SK-N-SH (cell line): Measurements from ENCODE around the gene FN3K. TPM values are rescaled to one million over a fixed set of nuclear protein-coding genes. Genes with fewer than 3 reads are reported as not detected.

Source experiments
- CTCF ChIA-PET: fragments of 300-600, 350-600 bp; formaldehyde crosslinking; extraction: SDS; loops from one replicate; lab custom pipeline; 2021; lab: Yijun Ruan, JAX
- POLR2A ChIA-PET: fragments of 350-600 bp; sonication (Branson Sonifier 250); formaldehyde crosslinking; extraction: SDS; loops from one replicate; lab custom pipeline; 2020; ENCODE audit warnings: antibody characterized with exemption, inconsistent platforms; lab: Yijun Ruan, JAX
- DNase-seq: peaks from one replicate; pipeline ENCODE4 v3.0.0; 2012
- H2AFZ ChIP-seq: fragments of 200-600 bp; sonication (generic); 2 replicates; pipeline ENCODE4 v1.8.1; 2016; ENCODE audit warnings: antibody characterized with exemption, mild to moderate bottlenecking, low read depth
- H3F3A ChIP-seq: fragments of 200-600 bp; sonication (generic); replicated peaks from 2 replicates; pipeline ENCODE3; 2016; ENCODE audit warnings: antibody characterized with exemption, mild to moderate bottlenecking; ENCODE audit not compliant: insufficient read depth
- H3K27ac ChIP-seq, 2 experiments: fragments of 200-500 bp in 1 of 2; fragments of 200-600 bp in 1 of 2; sonication (Bioruptor generic) in 1 of 2; sonication (generic), shearing (Covaris generic) in 1 of 2; 2 replicates each; pipeline versions ENCODE4 v1.5.1 to v1.6.1; 2014 to 2016; ENCODE audit warnings: low read depth in 2 of 2, inconsistent platforms in 1 of 2, low read length in 1 of 2, mild to moderate bottlenecking in 1 of 2, mixed read lengths in 1 of 2
- H3K27me3 ChIP-seq: fragments of 200-600 bp; sonication (generic), shearing (Covaris generic); 2 replicates; pipeline ENCODE4 v1.6.1; 2016; ENCODE audit warnings: mixed run types; ENCODE audit not compliant: insufficient read depth
- H3K36me3 ChIP-seq, 2 experiments: fragments of 200-500 bp in 1 of 2; fragments of 200-600 bp in 1 of 2; sonication (Bioruptor generic) in 1 of 2; sonication (generic) in 1 of 2; replicated peaks in 1 of 2; 2 replicates each; pipeline versions ENCODE3 to v1.5.1; 2014 to 2016; ENCODE audit warnings: low read length in 1 of 2, mild to moderate bottlenecking in 1 of 2; ENCODE audit not compliant: insufficient read depth in 2 of 2, control insufficient read depth in 1 of 2
- H3K4me1 ChIP-seq, 2 experiments: fragments of 200-500 bp in 1 of 2; fragments of 200-600 bp in 1 of 2; sonication (Bioruptor generic) in 1 of 2; sonication (generic), shearing (Covaris generic) in 1 of 2; 2 replicates each; pipeline versions ENCODE4 v1.5.1 to v1.6.1; 2014 to 2016; ENCODE audit warnings: low read depth in 1 of 2, low read length in 1 of 2, mixed run types in 1 of 2; ENCODE audit not compliant: insufficient read depth in 2 of 2, control insufficient read depth in 1 of 2
- H3K4me2 ChIP-seq: fragments of 200-600 bp; sonication (generic), shearing (Covaris generic); 2 replicates; pipeline ENCODE4 v1.6.1; 2017; ENCODE audit warnings: mixed run types
- H3K4me3 ChIP-seq, 2 experiments: fragments of 200-500 bp in 1 of 2; fragments of 200-600 bp in 1 of 2; sonication (Bioruptor generic) in 1 of 2; sonication (generic), shearing (Covaris generic) in 1 of 2; 2 replicates each; pipeline versions ENCODE4 v1.5.1 to v1.8.1; 2014 to 2016; ENCODE audit warnings: low read depth in 2 of 2, inconsistent platforms in 1 of 2, low read length in 1 of 2, mild to moderate bottlenecking in 1 of 2, mixed read lengths in 1 of 2, moderate library complexity in 1 of 2
- H3K79me2 ChIP-seq: fragments of 200-600 bp; sonication (generic); 2 replicates; pipeline ENCODE4 v1.8.1; 2017; ENCODE audit warnings: mild to moderate bottlenecking; ENCODE audit not compliant: insufficient read depth
- H3K9ac ChIP-seq: fragments of 200-600 bp; sonication (generic); 2 replicates; pipeline ENCODE4 v1.6.1; 2017; ENCODE audit warnings: mixed run types
- H3K9me2 ChIP-seq: fragments of 200-600 bp; sonication (generic); 2 replicates; pipeline ENCODE4 v1.6.1; 2017; ENCODE audit warnings: mixed run types
- H3K9me3 ChIP-seq: fragments of 200-600 bp; sonication (generic); 2 replicates; pipeline ENCODE4 v1.6.1; 2017; ENCODE audit warnings: mixed run types, mild to moderate bottlenecking, moderate library complexity
- H4K20me1 ChIP-seq: fragments of 200-600 bp; sonication (generic); 2 replicates; pipeline ENCODE4 v1.6.1; 2017; ENCODE audit warnings: mild to moderate bottlenecking, mixed run types; ENCODE audit not compliant: insufficient read depth
- CTCF ChIP-seq: fragments of 200-600 bp; sonication (generic); IDR thresholded peaks from 2 replicates; pipeline ENCODE4 v1.6.1; 2017; ENCODE audit warnings: antibody characterized with exemption, mild to moderate bottlenecking, moderate library complexity
- FOXM1 ChIP-seq: IDR thresholded peaks from 2 replicates; pipeline ENCODE4 v1.4.0; 2012; ENCODE audit warnings: low read depth, mild to moderate bottlenecking
- IRF3 ChIP-seq: fragments of 150-350 bp; IDR thresholded peaks from 2 replicates; pipeline ENCODE4 v1.6.1; 2016; ENCODE audit warnings: mild to moderate bottlenecking, low read depth, low read length
- MAX ChIP-seq: IDR thresholded peaks from 2 replicates; pipeline ENCODE4 v1.4.0; 2012; ENCODE audit warnings: low read depth
- MEF2A ChIP-seq: IDR thresholded peaks from 2 replicates; pipeline ENCODE4 v1.4.0; 2012; ENCODE audit warnings: low read depth, borderline replicate concordance
- MXI1 ChIP-seq: IDR thresholded peaks from 2 replicates; pipeline ENCODE4 v1.6.1; 2012; ENCODE audit warnings: mild to moderate bottlenecking, low read depth, low read length, improper control_type of control experiment
- NRF1 ChIP-seq: IDR thresholded peaks from 2 replicates; pipeline ENCODE4 v1.6.1; 2012; ENCODE audit warnings: low read depth, mild to moderate bottlenecking, low read length
- PBX3 ChIP-seq: IDR thresholded peaks from 2 replicates; pipeline ENCODE4; 2012
- POLR2AphosphoS5 ChIP-seq: IDR thresholded peaks from 2 replicates; pipeline ENCODE4 v1.6.1; 2012; ENCODE audit warnings: low read depth, low read length
- SMC3 ChIP-seq: IDR thresholded peaks from 2 replicates; pipeline ENCODE4 v1.6.1; 2012; ENCODE audit warnings: low read depth, low read length, improper control_type of control experiment
- TAF1 ChIP-seq: IDR thresholded peaks from 2 replicates; pipeline ENCODE4 v1.6.1; 2012; ENCODE audit warnings: low read depth, mild to moderate bottlenecking, low read length, moderate library complexity, borderline replicate concordance
- TCF12 ChIP-seq: IDR thresholded peaks from 2 replicates; pipeline ENCODE4 v1.4.0; 2012
- WGBS: methylation state at CpG from one replicate; pipeline ENCODE4 v1.1.6; 2017; ENCODE audit warnings: low lambda C conversion rate; 5-methylcytosine and 5-hydroxymethylcytosine counted together
- polyA plus RNA-seq, 3 experiments: library from polyadenylated mRNA; depleted of rRNA; stranded (reverse); fragments of >200 nt; gene quantifications; 2 replicates each; pipeline ENCODE4 v1.2.3, GENCODE V29; 2012

FN3K gene
- 4.3 and 9.9 TPM in 2 replicates for polyA plus RNA-seq (2012; rRNA removed)
- 6.7 and 9.8 TPM in 2 replicates for polyA plus RNA-seq (2012; cell fraction: cytosol; rRNA removed)
- 23.0 and 32.8 TPM in 2 replicates for polyA plus RNA-seq (2012; cell fraction: nucleus; rRNA removed)

GRCh38 chr17:82734987-82735866, at the start of gene FN3K:
FN3K (plus strand) TSS chr17:82735615; CDS start chr17:82735637, 22 bp downstream.
- H3K36me3 ChIP-seq: peaks cover 2 to 34% of the 10 kb centered on the region in 2 experiments
- H3K4me3 ChIP-seq: peak within 1 kb of the TSS; percentile 54 to 69
- DNase-seq: peak; percentile 97
- peaks cover 0 to 3% of the 10 kb centered on the region in 2 experiments; a peak in 1 of 4 replicates for H3K4me1 ChIP-seq
- TF ChIP-seq IRF3: no peak
- no peak for TF ChIP-seq MEF2A
- 0 out of 2 replicates have a peak, but pooled peaks have one; percentile 17 for TF ChIP-seq TAF1
- peak; percentile 43; the same call in 1 of the 2 replicates for TF ChIP-seq POLR2AphosphoS5
- TF ChIP-seq SMC3: no peak
- TF ChIP-seq NRF1: peak; percentile 41
- TF ChIP-seq FOXM1: no peak
- TF ChIP-seq TCF12: no peak
- no peak for TF ChIP-seq CTCF
- peak; percentile 76; the same call in 1 of the 2 replicates for TF ChIP-seq MXI1
- TF ChIP-seq MAX: peak; percentile 68
- no peak for TF ChIP-seq PBX3
- peak within 1 kb of the TSS; percentile 70 for H3K9ac ChIP-seq
- H3K79me2 ChIP-seq: no peaks in the 10 kb centered on the region
- WGBS: 15% methylated on average over 48 of the region's 101 CpGs
- H3K9me2 ChIP-seq: no peaks in the 10 kb centered on the region
- H3K27me3 ChIP-seq: no peaks in the 10 kb centered on the region
- ChIA-PET CTCF (interaction anchor here (1.6 kb wide), 1 partner anchor 66 kb away, joined by 3 read pairs; no protein-coding TSS in a partner anchor), POLR2A (interaction anchor here (1.6 kb wide), 1 partner anchor 18 kb away, joined by 4 read pairs; the partner anchor contains the start of gene FN3KRP)
- peak within 1 kb of the TSS; percentile 80; the same call in 1 of the 2 replicates for H2AFZ ChIP-seq
- peaks cover 8% of the 10 kb centered on the region; the same call in 1 of the 2 replicates for H3K9me3 ChIP-seq
- no peaks in the 10 kb centered on the region for H4K20me1 ChIP-seq
- H3K27ac ChIP-seq: peak within 1 kb of the TSS in 1 of 2 experiments; percentile 67; a peak in 2 of 4 replicates
- no peaks in the 10 kb centered on the region for H3F3A ChIP-seq
- H3K4me2 ChIP-seq: peak within 1 kb of the TSS; percentile 86
